ENCODE measurements around the gene RNF157.

RNF157 gene

GRCh38 chr17:76115138-76115754, 125.0 kb downstream of the RNF157 start:
- DNase-seq (ENCODE audit: low read depth), result no peak
- TF ChIP-seq, protein P1, sequence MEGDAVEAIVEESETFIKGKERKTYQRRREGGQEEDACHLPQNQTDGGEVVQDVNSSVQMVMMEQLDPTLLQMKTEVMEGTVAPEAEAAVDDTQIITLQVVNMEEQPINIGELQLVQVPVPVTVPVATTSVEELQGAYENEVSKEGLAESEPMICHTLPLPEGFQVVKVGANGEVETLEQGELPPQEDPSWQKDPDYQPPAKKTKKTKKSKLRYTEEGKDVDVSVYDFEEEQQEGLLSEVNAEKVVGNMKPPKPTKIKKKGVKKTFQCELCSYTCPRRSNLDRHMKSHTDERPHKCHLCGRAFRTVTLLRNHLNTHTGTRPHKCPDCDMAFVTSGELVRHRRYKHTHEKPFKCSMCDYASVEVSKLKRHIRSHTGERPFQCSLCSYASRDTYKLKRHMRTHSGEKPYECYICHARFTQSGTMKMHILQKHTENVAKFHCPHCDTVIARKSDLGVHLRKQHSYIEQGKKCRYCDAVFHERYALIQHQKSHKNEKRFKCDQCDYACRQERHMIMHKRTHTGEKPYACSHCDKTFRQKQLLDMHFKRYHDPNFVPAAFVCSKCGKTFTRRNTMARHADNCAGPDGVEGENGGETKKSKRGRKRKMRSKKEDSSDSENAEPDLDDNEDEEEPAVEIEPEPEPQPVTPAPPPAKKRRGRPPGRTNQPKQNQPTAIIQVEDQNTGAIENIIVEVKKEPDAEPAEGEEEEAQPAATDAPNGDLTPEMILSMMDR (IDR thresholded peaks at IDR 0.05; ENCODE audit: low read depth, low read length, missing control alignments), result no peak
- H3K4me3 ChIP-seq (ENCODE audit: low read depth, low read length), result no peak overlapping the region

DNA sequence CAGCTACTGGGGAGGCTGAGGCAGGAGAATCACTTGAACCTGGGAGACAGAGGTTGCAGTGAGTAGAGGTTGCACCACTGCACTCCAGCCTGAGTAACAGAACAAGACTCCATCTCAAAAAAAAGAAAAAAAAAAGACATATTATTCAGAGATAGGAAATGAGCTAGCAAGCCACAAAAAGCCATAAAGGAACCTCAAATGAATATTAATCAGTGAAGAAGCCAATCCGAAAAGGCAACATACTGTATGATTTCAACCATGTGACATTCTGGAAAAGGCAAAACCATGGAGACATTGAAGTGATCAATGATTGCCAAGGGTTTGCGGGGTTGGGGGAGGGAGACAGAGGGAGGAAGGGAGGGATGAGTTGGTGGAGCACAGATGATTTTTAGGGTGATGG, 128.3 kb downstream of the RNF157 start:
- no peak overlapping the region for H3K4me3 ChIP-seq (ENCODE audit: low read depth, low read length)
- TF ChIP-seq, protein P1 (IDR thresholded peaks at IDR 0.05; ENCODE audit: low read depth, low read length, missing control alignments), result no peak
- DNase-seq (ENCODE audit: low read depth), result no peak

DNA sequence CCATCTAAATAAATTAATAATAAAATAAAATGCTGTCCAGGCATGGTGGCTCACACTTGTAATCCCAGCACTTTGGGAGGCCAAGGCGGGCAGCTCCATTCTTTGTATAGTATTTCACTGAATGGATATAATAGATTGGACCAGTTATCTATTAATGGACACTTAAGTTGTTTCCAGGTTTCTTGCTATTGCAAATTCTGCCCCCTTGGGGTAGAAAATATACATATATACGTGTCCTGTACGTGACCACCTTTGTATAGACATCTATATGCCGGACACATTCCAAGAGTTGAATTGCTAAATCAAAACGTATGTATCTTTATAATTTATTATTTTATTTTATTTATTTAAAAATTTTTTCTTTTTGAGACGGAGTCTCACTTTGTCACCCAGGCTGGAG, 132.8 kb downstream of the RNF157 start:
- H3K4me3 ChIP-seq (ENCODE audit: low read depth, low read length), result no peak overlapping the region
- no peak for DNase-seq (ENCODE audit: low read depth)
- TF ChIP-seq, protein P1 (IDR thresholded peaks at IDR 0.05; ENCODE audit: low read depth, low read length, missing control alignments), result peak; percentile 9

DNA sequence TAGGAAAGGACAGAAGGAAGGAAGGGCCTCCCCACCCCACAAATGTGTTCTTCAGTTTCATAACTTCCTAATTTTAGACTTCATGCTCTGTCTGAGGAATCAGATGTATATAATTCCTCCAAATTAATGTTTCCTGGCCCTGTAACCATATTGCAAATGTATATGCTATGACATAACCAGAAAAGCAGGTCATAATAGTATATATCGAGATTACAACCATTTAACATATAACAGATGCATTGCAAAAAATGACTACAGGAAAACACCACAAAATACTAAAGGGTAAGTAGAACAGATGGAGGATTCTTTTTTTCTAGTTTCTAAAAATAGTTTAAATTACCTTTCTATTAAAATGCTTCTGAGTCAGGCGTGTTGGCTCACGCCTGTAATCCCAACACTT, 133.6 kb downstream of the RNF157 start:
- TF ChIP-seq, protein P1 (IDR thresholded peaks at IDR 0.05; ENCODE audit: low read depth, low read length, missing control alignments), result no peak
- DNase-seq (ENCODE audit: low read depth), result no peak

GRCh38 chr17:76104896-76105231, 135.4 kb downstream of the RNF157 start:
- H3K4me3 ChIP-seq (ENCODE audit: low read depth, low read length), result no peak overlapping the region
- TF ChIP-seq, protein P1 (IDR thresholded peaks at IDR 0.05; ENCODE audit: low read depth, low read length, missing control alignments), result no peak
- no peak for DNase-seq (ENCODE audit: low read depth)

More for the DNA sequence above, 133.6 kb downstream of the RNF157 start:
- no peak overlapping the region for H3K4me3 ChIP-seq (ENCODE audit: low read depth, low read length)

- H3K4me3 ChIP-seq (ENCODE audit: low read depth, low read length), result peak overlapping the region; percentile 94
- TF ChIP-seq, protein P1 (IDR thresholded peaks at IDR 0.05; ENCODE audit: low read depth, low read length, missing control alignments), result no peak
- DNase-seq (ENCODE audit: low read depth), result no peak
These were observed 136.0 kb downstream of the RNF157 start for GRCh38 chr17:76104140-76104895.

Measured in GM12864 (cell line).